Measurements from ENCODE around the gene ZFP36L2.
A peak's percentile ranks its signal among the peaks of the same experiment; 100 is the strongest.

The ZFP36L2 gene

GRCh38 chr2:43223521-43224001, 2.8 kb downstream of the ZFP36L2 start:
- DNase-seq (ENCODE audit: low read depth in 2 of 2) = no peak

DNA sequence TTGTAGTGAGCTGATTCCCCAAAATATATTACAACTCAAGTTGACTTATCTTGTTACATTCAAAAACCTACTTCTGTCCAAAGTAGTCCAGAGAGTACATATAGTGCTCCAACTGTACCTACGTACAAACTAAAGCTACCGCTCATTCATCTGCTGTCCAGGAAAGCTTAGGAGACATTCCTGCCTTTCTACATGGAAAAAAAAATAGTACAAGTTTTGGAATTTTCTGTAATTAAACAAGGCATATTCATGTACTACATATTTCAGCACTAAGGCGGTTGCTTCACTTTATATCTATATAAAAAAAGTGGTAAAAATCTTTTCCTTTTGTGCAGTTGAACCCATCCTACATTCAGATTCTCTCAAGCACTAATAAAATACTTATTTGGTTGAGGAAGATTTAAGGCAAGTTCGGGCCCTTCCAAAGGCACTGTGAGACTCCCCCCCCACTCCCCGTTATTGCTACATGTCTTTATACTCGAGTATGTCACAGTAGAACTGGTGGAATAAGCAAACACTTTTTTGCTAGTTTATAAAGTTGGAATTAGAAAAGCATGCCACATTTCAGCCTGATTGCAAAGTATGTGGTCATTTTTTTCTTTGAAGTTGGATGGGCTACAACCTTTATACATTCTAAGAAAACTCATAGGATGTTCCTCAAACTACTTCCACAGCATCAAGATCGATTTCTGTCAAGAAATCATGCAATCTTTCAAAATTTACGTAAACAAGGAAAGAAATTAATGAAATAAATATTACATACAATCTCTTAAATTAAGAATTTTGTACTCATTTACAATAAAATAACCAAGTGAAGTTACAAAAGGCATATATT, 3.7 kb downstream of the ZFP36L2 start:
- no peak for DNase-seq (ENCODE audit: low read depth in 2 of 2)

GRCh38 chr2:43221763-43222474, 4.5 kb downstream of the ZFP36L2 start:
- peak; percentile 31 to 57 for DNase-seq (ENCODE audit: low read depth in 2 of 2)

- no peak for DNase-seq (ENCODE audit: low read depth in 2 of 2)
Observed at GRCh38 chr2:43221124-43221762, 5.2 kb downstream of the ZFP36L2 start.

DNA sequence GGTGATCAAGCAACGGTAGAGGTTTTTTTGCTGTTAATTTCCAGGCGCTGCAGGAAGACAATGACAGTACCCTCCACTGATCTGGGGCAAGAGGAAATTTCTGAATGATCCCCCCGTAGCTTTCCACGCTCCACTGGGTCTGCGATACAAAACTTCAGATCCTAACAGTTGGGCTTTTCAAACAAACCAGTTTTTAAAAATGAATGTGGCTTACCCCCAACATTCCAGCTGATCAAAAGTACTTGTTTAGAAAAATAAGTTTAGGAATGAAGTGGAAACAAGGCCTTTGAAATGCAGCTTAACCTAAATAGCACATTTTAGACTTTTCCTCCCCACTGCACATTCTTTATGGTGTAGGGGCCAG, 5.7 kb downstream of the ZFP36L2 start:
- DNase-seq (ENCODE audit: low read depth in 2 of 2) = no peak

GRCh38 chr2:43220229-43220751, 6.1 kb downstream of the ZFP36L2 start:
- DNase-seq (ENCODE audit: low read depth in 2 of 2) = no peak

DNA sequence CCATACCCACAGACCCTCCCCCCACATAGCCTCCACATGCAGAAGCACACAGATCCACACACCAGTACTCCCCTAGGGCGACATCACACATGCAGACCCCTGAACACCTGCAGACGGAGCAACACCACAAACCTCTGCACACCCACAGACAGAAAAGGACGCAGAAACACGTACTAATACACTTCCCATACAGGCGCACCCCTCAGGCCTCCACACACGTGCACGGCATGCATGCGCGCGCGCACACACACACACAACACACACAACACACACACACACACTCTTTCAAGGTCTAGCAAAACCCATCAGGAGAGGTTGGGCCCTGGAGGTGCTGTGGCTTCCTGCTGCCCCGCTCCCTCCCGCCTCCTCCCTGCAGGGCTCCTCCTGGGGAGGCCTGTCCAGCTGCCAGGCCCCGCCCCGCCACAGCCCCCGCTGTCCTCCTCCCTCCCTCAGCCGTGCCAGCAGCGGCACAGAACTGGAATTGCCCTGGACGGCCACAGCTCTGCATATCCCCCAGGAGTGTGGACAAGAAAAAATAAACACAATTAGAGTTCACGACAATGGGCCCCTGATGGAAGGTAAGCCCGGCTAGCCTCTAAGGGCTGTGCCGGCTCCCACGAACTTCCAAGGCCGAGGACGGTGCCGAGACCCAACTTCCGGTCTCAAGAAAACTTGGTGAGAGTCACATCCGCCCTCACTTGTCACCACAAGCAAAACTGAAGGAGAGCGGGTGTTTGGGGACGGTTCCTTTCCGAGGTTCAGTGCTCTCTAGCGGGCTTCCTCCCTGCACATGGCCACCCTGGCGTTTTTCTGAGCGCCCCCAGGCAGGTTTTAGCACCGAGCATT, 6.8 kb downstream of the ZFP36L2 start:
- peak; percentile 54 to 68 for DNase-seq (ENCODE audit: low read depth in 2 of 2)

- peak in 1 of 2 experiments; percentile 32 for DNase-seq (ENCODE audit: low read depth in 2 of 2)
Observed at GRCh38 chr2:43218702-43219382, 7.6 kb downstream of the ZFP36L2 start.

GRCh38 chr2:43218155-43218701, 8.2 kb downstream of the ZFP36L2 start:
- no peak for DNase-seq (ENCODE audit: low read depth in 2 of 2)

GRCh38 chr2:43217228-43218154, 8.9 kb downstream of the ZFP36L2 start:
- DNase-seq (ENCODE audit: low read depth in 2 of 2) = no peak

- no peak for DNase-seq (ENCODE audit: low read depth in 2 of 2)
Observed at GRCh38 chr2:43216629-43217028, 9.8 kb downstream of the ZFP36L2 start.

- DNase-seq (ENCODE audit: low read depth in 2 of 2) = no peak
Observed at GRCh38 chr2:43215673-43216255, 10.6 kb downstream of the ZFP36L2 start.

DNA sequence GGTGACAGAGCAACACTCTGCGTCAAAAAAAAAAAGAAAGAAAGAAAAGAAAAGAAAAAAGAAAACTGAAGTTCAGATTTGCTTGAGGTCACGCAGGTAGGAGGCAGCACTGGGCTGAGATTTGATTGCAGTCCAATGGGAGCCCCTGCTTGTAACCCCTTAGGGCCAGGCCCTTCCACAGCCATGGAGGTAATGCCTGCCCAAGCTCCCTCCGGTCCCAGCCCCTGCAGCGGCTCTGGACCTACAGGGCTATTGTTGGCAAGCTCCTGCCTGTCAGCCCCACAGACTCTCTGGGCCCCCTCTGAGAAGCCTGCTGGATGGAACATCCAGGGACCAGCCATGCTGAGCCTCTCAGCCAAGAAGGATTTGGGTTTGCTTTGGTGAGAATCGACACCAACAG, 12.2 kb downstream of the ZFP36L2 start:
- no peak for DNase-seq (ENCODE audit: low read depth in 2 of 2)

- DNase-seq (ENCODE audit: low read depth in 2 of 2) = no peak
Observed at GRCh38 chr2:43212931-43213330, 13.5 kb downstream of the ZFP36L2 start.

DNA sequence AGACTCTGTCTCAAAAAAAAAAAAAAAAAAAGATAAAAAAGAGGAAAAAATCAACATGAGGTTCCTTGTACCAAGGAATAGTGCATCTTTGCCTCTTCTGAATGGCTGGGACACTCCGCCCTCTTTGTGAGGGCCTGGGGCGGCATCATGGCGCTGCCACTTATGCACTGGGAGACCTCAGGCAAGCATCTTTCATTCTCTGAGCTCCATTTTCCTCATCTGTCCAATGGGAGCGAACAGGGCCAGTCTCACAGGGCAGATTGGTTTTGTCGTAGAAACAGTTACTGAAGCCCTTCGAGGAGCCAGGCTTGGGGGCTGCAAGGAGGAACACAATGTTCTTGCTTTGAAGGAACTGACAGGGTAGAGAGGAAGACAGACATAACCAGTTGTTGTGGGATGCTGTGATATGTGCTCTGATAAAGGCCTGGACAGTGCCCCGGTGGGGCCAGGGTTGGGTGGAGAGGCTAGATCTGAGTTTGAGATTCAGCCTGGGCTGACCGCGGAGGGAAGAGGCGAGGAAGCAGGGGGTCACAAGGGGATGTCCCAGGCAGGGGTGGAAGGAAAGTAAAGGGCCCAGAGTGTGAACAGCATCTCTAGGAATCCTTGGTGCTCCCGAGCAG, 14.1 kb downstream of the ZFP36L2 start:
- no peak for DNase-seq (ENCODE audit: low read depth in 2 of 2)

- DNase-seq (ENCODE audit: low read depth in 2 of 2) = peak in 1 of 2 experiments; percentile 28
Observed at GRCh38 chr2:43210467-43211303, 15.7 kb downstream of the ZFP36L2 start.

- DNase-seq (ENCODE audit: low read depth in 2 of 2) = no peak
Observed at GRCh38 chr2:43210125-43210466, 16.3 kb downstream of the ZFP36L2 start.
